Nucleus accumbens (tissue), 56 donors: ENCODE measurements around the gene B3GALNT1.
"Not testable (repeated sequence)": the region's sequence is repeated elsewhere in the genome, so short reads cannot be mapped to it uniquely, and the experiment has no call there.

Source experiments
- DNase-seq, 56 donors: peaks; one replicate each; lab custom pipeline; 2025; lab: John Stamatoyannopoulos, UW

B3GALNT1 gene

DNA sequence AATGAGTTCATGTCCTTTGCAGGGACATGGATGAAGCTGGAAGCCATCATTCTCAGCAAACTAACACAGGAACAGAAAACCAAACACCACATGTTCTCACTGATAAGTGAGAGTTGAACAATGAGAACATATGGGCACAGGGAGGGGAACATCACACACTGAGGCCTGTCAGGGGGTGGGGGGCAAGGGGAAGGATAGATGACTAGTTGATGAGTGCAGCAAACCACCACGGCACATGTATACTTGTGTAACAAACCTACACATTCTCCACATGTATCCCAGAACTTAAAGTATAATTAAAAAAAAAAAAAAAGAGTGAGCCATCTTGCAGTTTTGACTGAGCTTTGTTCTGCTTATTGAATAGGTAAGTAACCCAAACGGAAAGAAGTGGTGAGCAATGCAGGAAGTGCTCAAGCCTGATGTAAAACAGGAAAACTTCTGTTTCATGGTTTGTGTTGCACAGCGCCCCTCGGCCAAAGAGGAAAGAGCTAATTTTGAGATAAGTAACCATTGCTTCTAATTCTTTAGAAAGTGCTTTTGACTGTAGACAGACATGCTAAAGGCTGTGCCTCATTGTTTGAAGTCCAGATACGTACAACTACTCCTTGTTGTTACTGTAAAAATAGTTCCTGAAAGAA is 70.1 kb downstream of the B3GALNT1 start:
- DNase-seq: not testable (repeated sequence)
